Activated effector memory CD4-positive, alpha-beta T cell treated with anti-CD3 and anti-CD28 coated beads, Interleukin-2, amount 50 U/mL, for 16 hours (primary cell): ENCODE data around the gene MARK1.
"Not testable (repeated sequence)": the region's sequence is repeated elsewhere in the genome, so short reads cannot be mapped to it uniquely, and the experiment has no call there.

Source experiments
- DNase-seq: peaks from one replicate; pipeline ENCODE4 v3.0.0-alpha.2; 2020

Gene MARK1

GRCh38 chr1:220529521-220530020 is 1.6 kb downstream of the MARK1 start:
- DNase-seq: no peak

GRCh38 chr1:220533504-220534109 is 5.7 kb downstream of the MARK1 start:
- no peak for DNase-seq

- no peak for DNase-seq
Measured at GRCh38 chr1:220544901-220545303, 17.0 kb downstream of the MARK1 start.

GRCh38 chr1:220550811-220551399 is 23.0 kb downstream of the MARK1 start:
- DNase-seq: no peak

GRCh38 chr1:220551718-220552117 is 23.8 kb downstream of the MARK1 start:
- DNase-seq: no peak

- DNase-seq: no peak
Measured at GRCh38 chr1:220552672-220553260, 24.8 kb downstream of the MARK1 start.

GRCh38 chr1:220556641-220557040 is 28.7 kb downstream of the MARK1 start:
- DNase-seq: no peak

- no peak for DNase-seq
Measured at GRCh38 chr1:220563564-220563963, 35.6 kb downstream of the MARK1 start.

GRCh38 chr1:220564216-220564615 is 36.3 kb downstream of the MARK1 start:
- no peak for DNase-seq

- no peak for DNase-seq
Measured at GRCh38 chr1:220565670-220566069, 37.7 kb downstream of the MARK1 start.

GRCh38 chr1:220566869-220567268 is 38.9 kb downstream of the MARK1 start:
- no peak for DNase-seq

- no peak for DNase-seq
Measured at GRCh38 chr1:220572416-220572815, 44.5 kb downstream of the MARK1 start.

- DNase-seq: no peak
Measured at GRCh38 chr1:220573836-220574235, 45.9 kb downstream of the MARK1 start.

- DNase-seq: no peak
Measured at GRCh38 chr1:220575718-220576497, 48.0 kb downstream of the MARK1 start.

GRCh38 chr1:220577926-220578325 is 50.0 kb downstream of the MARK1 start:
- no peak for DNase-seq

- no peak for DNase-seq
Measured at GRCh38 chr1:220579317-220579716, 51.4 kb downstream of the MARK1 start.

GRCh38 chr1:220592714-220593113 is 64.8 kb downstream of the MARK1 start:
- DNase-seq: no peak

GRCh38 chr1:220594356-220594755 is 66.4 kb downstream of the MARK1 start:
- DNase-seq: no peak

GRCh38 chr1:220595179-220595578 is 67.2 kb downstream of the MARK1 start:
- DNase-seq: no peak

GRCh38 chr1:220604926-220605325 is 77.0 kb downstream of the MARK1 start:
- no peak for DNase-seq

GRCh38 chr1:220605651-220606050 is 77.7 kb downstream of the MARK1 start:
- DNase-seq: not testable (repeated sequence)

GRCh38 chr1:220611100-220611499 is 83.2 kb downstream of the MARK1 start:
- DNase-seq: not testable (repeated sequence)

GRCh38 chr1:220616836-220617235 is 88.9 kb downstream of the MARK1 start:
- DNase-seq: no peak

GRCh38 chr1:220628431-220628830 is 100.5 kb downstream of the MARK1 start:
- DNase-seq: no peak
